GM19035 (cell line): ENCODE measurements around the gene DAPK2.
A peak's percentile ranks its signal among the peaks of the same experiment; 100 is the strongest.

ENCODE experiments used
- ATAC-seq: cut with Tn5 transposase; IDR thresholded peaks from one replicate; pipeline ENCODE4 v1.9.1; 2021; ENCODE audit not compliant: unreplicated experiment

Gene DAPK2

DNA sequence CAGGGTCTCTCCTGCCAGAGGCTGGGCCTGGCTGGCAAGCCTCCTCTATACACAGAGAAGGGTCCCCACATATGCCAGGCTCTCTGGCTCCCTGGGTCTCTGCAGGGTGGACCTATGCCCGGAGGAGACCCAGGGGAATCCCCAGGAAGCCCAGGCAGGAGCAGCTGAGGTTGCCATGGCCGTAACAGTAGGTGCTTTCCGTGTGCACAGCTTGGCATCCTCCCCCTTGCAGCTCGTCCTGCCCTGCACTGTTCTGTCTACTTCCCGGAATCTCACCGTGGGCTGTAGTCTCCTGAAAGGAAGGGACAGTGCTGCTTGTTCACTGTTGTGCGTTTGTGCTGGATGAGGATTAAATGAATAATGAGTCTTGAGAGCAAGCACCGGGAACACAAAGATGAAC lies 47.8 kb downstream of the DAPK2 start:
- ATAC-seq = no peak

DNA sequence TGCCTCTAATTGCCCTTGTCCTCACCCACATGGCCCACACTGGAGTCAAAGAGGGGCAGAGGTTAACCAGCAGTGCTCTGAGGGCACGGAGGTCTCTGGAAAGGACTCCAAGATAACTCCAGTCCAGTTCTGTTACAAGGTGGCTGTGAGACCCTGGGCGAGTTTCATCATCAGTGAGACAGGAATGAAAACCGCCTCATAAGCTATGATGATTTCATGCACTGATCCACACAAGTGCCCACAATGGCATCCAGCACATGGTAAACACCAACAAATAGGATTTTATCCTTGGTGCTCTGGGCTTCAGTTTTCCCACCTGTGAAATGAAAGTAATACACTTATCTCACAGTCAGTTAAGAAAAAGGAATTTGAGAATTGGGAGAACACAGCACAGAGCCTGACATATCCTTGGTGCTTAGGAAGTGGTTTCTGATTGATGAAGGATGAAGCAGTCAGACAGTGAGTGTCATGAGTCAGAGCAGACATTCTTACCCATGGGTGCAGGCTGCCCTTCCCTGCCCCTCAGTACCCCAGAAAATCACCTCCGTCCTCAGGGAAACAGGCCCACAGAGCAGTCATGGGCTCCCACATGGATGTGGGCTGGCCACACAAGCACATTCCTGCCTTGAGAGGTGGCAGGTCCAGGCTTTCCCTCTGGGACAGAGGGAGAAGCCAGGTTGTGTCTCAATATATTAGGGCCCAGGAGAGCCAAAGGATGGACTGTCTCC lies 48.4 kb downstream of the DAPK2 start:
- ATAC-seq = no peak

DNA sequence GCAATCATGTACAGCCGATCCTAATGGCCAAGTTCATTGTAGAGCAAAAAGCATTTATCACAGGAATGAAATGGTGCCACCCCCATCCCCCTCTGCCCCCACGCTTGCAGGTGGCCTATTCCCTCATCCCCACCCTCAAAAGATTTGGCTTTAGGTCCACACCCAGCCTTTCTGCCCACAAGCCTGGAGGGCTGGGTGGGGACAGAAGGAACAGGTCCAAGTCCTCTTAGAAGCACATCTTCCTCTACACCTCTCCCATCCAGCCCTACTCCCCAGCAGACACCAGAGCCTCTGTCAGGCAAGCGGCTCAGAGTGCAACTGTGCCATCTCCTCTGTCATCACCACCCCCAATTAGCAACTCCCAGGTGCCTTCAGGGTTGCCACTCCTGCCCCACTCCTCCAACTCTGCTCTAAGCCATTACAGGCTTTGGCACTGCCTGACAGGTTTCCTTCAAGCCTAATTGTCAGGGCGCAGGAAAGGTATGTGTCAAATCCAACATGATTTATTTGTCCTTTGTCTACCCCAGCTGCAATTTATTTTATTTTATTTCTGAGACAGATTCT lies 49.4 kb downstream of the DAPK2 start:
- ATAC-seq = no peak

DNA sequence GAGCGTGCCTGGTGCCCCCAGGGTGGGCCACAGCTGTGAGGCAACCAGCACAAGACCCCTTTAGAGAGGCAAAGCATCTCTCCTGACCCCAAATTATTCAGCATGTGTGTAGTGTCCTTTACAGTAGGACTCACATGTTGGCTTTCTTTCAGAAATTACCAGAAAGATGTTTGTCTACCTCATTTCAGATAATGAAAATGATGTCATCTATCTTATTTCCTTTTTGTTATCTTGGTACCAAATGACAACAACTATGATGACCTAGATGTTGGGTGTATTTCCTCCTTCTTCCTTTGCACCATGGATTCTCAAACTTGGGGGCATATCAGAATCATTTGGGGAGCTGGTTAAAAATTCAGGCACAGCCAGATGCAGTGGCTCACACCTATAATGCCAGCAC lies 50.5 kb downstream of the DAPK2 start:
- ATAC-seq = no peak

DNA sequence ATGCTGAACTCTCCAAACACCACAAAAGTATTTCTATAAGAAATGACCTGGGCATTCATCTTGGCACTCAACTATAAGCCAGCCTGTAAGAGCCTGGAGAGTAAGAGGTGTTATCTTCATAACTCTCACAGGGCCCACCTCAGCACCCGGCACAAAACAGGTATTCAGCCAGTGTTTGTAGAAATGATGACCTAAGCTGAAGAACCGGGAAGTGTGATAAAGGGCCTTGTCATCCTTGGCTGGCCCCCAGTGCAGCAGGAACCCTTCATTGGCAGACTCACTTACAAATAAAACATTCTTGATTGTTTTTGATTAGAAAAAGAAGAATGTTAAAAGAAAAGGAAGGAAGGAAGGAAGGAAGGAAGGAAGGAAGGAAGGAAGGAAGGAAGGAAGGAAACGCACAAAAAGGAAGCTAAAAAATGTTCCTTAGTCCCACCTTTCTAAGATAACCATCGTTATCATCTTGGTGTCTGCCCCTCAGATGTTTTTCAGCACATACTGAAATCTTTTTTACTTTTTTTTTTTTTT lies 52.1 kb downstream of the DAPK2 start:
- ATAC-seq = no peak

DNA sequence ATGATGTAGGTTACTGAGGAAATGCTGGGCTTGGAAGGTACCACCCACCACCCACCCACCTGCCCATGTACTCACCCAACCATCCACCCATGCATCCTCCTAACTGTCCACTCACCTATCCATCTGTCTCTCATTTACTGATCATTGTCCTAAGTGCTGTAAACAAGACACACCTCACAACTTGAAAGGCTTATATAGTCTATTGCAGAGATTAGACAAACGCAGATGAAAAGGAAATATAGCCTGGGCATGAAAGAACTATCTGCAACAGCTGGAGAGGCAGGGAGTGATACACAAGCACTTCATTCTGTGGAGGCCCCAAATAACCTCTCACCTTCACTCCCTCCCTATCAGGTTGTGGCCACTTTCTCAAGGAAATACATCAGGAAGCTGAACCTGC lies 54.0 kb downstream of the DAPK2 start:
- no peak for ATAC-seq

DNA sequence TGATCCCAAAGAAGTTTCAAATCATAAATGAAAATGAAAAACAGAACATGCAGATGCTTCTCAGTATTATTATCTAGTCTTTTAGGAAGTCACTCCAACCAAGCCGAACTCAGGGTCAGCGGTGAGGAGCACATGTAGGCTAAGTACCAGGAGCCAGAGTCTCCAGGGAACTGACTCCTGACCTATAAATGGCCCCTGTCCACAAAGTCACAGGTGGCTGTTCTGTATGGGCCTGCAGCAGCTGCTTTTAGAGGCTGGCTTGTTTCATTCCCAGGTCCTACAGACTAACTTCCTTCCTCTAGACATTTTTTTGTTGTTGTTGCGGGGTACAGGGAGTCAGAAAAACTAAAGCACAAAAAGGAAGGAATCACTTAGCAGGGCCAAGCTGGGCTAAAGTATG lies 54.6 kb downstream of the DAPK2 start:
- ATAC-seq = no peak

DNA sequence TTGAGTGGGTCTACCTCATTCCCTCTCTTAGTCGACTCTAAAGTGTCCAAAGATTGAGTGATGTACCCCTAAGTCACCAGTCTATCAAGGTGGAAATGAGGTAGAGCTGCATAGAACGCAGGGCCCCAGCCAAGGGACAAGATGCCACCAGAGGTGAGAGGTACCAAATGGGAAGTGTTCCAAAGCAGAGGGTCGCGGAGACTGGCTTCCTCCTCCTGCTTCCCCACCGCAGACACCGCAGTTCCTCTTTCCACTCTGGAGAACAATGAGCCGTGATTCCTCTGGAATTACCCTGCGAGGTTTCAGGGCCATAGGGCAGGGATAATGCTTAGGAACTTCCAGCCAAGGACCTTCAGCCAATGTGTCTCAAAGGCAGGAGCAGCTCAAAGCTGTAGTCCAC lies 55.8 kb downstream of the DAPK2 start:
- no peak for ATAC-seq

DNA sequence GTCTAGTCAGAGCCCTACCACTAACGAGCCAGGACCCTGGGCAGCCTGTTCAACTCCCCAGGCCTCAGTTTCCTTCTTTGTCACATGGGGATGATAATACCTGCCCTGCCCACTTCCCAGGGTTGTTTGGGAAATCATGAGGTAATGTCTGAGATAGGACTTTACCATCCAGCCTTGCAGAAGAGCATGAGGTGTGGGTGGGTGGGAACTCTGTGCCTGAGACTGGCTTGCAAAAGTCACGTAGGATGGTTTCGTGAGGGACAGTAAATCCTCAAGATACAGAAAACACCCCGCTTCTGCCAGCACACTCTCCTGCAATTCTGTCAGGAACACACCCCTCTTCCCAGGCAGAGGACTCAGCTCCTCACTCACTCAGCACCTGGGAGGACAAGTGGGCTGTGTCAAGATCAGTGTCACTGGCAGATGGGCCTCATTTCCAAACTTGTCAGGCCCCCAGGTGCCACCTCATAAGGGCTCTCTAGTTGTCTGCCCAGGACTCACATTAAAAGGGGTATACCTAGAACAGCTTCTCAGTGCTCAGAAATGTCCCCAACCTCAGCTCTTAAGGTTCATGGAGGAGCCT lies 58.4 kb downstream of the DAPK2 start:
- no peak for ATAC-seq

DNA sequence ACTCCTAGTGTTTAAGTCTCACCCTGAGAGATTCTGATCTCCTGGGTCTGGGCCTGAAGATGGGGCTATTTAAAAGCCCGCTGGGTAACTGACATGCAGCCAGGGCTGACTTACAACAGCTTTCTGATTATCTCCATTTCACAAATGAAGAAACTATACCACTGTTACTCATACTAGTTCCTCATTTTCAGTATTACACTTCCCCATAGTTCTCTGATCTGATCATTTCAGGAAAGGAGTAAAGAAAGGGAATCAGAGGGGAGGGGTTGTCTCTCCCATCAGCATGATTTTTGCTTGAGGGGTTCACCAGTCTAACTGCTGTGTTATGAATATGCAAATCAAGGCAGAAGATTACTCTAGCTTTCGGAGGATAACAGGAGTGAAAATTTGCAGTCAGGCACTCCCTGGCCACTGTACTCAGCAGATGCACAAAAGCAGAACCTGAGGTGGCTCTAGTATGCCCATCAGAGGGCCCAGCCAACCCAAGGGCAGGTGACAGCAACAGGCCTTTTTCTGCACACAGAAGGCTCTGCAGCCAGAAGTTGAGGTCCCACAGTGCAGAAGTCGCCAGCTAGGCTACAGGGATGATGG lies 59.4 kb downstream of the DAPK2 start:
- ATAC-seq = peak; percentile 72

DNA sequence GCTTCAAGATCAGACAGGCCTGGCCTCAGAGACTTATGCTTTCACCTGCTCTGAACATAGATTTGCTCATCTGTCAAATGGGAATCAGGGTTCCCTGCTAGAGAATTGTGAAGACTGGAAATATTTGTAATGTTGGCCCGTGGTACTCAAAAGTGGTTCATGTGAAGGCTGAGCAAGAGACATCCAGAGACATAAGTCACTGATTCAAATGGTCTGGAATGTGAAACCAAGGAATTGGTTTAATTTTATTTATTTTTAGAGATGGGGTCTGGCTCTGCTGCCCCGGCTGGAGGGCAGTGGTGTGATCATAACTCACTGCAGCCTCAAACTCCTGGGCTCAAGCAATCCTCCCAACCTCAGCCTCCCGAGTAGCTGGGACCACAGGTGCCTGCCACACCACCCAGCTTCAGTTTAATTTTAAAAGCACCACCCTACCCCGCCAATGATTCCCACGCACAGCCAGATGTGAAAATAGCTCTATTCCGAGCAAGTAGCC lies 60.1 kb downstream of the DAPK2 start:
- ATAC-seq = no peak

DNA sequence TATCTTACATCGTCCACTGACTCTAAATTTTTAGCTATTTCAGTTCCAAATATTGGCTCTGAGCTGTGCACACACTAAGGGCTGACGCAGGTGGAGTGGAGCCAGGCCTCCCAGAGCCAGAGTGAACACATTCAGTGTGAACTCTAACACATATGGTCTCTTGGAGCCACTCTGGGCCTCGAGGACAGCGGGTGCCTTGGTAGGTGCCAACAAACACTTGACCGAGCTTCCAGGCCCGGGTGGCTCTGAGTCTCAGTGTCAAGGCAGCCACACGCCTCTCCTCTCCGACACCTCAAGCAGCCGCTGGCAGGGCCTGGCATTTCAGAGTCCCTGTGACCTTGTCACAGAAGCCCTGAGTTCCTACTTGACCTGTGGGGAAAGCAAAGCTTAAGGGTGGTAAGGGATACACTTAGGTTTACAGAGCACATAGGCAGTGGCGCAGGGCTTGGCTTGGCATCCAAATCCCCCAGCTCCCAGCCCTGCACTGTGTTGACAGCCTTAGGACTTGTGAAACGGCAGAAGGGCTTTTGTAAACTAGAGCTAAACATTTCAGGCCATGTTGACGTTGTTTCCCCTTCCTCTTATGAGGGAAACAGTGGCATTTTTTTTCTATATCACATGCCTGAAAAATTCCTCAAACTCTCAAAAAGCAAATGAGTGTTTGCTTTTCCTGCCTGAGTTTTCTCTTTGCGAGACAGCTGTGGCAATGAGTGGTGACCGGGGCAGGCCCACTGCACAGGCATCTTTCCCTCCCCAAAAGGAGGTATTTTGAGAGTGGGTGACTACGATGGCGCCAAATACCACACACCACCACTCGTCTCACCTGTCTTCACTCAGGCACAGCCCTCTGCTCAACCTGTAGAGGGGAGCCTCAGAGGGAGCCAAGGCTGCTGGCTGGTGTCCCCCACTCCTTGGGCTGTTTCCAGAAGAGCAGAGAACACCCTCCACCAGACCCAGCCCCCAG lies 60.8 kb downstream of the DAPK2 start:
- no peak for ATAC-seq

DNA sequence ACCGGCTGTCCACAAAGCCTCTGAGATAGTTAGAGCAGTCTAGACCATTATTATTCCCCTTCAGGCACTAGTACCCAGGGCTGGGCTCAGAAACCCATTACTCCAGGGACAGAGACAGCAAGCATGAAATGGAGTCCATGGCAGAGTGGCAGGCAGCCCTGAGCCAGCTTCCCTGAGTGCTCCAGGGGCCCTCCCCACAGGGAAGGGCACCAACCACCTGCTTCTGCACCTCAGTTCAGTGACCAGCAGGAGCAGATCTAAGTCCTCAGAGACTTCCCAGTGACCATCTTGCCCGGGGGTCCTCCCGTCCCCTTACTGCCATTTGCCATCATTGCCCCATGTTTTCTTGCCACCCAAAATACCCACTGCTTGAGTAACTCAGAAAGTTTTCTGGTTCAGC lies 62.0 kb downstream of the DAPK2 start:
- no peak for ATAC-seq

DNA sequence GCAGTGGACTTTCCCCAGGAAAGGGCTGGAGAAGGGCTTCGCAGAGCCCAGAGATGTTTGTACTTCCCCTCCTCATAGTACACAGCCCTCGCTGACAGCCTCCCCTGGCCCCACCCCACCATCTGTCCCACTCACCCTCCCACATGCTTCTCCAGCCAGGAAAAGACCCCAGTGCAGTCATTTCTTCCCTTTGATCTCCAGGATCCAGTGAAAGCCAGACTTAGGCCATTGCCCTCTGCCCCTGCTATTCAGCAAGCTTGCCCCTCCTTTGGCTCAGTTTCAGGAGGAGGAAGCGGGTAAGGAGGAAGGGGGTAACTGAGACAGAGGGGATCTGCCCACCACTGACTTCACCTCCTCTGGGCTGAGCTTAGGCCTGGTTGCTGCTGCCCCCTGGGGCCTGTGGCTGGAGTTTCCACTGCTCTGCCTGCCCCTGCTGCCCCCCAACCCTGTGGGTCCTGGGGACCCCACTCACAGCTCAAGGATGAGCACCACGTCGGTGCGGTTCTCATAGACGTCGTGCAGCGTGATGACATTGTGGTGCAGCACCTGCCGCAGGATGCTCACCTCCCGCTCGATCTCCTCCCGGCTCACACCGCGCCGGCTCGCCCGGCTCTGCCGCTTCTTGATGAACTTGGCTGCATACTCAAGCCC lies 63.1 kb downstream of the DAPK2 start:
- ATAC-seq = no peak

DNA sequence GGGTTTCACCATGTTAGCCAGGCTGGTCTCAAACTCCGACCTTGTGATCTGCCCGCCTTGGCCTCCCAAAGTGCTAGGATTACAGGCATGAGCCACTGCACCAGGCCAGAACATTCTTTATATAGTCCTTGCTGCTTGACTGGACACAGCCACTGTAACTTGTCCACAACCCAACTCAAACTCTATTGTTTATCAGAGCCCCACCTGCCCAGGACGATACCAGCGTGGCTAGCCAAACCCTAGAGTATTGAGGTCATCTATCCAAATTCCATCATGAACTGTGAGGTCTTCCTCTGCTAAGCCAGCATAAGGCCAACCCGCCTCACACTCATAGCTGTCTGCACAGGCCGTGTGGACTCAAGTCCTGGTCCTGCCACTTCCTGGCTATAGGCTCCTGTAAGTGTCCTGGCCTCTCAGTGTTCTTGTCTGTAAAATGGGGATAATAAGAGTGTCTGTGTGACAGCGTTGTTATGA lies 63.9 kb downstream of the DAPK2 start:
- no peak for ATAC-seq

DNA sequence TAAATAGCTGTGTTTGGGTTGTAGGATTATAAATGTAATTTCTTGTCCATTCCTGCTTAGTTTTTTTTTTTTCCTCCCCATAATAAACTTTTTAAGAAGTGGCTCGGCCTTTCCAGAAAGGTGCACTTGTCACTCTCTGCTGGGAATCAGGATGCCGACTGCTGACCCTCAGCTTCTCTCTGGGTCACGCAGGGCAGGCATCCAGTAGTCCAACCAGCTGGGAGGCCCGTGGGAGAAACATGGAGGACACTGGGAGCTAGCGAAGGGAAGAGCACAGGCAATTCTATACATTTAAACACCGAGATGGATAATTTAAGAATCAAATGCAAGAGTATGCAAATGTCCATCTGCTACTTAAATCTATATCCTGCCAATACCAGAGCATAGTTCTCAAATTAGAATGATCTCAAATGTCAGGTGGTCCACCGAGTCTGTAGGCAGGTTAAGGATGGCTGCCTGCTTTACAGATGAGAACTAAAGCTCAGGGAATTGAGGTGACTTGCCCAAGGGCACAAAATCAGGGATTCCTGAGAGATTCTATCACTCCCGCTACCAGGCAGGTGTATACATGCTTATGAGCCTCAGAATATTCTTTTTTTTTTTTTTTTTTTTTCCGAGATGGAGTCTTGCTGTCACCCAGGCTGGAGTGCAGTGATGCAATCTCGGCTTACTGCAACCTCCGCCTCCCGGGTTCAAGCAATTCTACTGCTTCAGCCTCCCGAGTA lies 64.5 kb downstream of the DAPK2 start:
- ATAC-seq = no peak

DNA sequence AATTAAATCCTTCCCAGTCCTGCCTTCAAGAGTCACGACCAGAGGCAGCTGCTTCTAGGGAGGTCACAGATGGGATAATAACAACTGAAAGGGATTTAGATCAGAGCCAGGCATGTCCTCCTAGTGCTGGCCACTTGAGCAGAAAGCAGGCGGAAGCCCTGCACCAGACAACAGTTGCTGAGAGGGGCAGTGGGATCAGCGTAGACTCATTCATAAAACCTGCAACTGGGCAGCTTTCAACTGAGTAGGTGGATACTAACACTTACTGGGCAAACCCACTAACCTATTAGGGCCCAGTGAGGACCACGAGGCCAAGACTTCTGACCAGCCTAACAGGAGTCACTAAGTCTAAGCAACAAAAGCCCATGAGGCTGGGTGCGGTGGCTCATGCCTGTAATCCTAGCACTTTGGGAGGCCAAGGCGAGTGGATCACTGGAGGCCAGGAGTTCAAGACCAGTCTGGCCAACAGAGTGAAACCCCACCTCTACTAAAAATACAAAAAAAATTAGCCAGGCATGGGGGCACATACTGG lies 67.0 kb downstream of the DAPK2 start:
- ATAC-seq = no peak

DNA sequence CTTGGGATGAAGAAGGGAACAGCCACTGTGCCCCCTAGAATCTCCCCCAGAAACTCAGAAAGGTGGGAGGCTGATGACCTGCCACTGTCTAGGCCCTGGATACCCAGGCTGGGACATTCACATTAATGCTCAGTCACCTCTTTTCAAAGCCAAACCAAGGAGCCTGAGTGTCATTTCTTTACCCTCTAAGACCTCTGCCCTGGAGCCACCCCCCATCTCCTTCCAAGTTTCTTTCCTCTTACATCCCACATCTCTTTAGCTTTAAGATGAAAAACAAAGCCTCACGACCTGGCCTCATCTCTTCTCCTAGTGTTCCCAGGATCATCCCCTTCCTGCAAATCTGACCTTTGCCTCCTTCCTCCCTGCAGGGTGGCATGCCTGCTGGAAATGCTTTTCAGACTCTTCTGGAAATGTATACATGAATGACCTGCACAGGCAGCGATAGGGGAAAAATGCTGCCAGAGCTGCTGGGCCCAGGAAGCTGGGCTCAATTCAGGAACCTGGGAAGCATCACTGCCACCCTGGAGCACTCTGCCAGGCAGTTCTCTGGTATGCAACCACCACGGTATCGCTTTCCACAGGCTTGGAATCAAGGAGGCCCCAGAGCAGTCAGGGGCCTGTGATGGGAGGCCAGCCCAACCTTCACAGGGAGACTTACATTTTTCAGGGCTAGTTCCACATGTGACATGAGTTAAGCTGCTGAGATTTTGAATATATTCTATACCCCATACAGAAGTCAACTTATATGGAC lies 67.6 kb downstream of the DAPK2 start:
- ATAC-seq = no peak
